Liver (tissue), 9 donors: ENCODE data around the gene FAM76B. TPM values are rescaled to one million over a fixed set of nuclear protein-coding genes. Genes with fewer than 3 reads are reported as not detected.

Experiments used
- DNase-seq: peaks from one replicate; pipeline ENCODE4 v3.0.0-alpha.2; 2017; ENCODE audit warnings: low spot score
- H3K27ac ChIP-seq, 2 donors: one replicate each; pipeline ENCODE4 v1.7.0; 2013; ENCODE audit warnings: inconsistent platforms in 2 of 2, low read length in 2 of 2, control low read depth in 1 of 2, low read depth in 1 of 2, mild to moderate bottlenecking in 1 of 2
- H3K27me3 ChIP-seq, 4 donors: one replicate each; pipeline versions ENCODE4 v1.6.1 to v1.7.0; 2013; ENCODE audit warnings: low read length in 3 of 4, inconsistent platforms in 1 of 4, mild to moderate bottlenecking in 1 of 4, moderate library complexity in 1 of 4; ENCODE audit not compliant: control insufficient read depth in 4 of 4, insufficient read depth in 4 of 4
- H3K36me3 ChIP-seq, 4 donors: one replicate each; pipeline versions ENCODE4 v1.6.1 to v1.7.0; 2013; ENCODE audit warnings: low read length in 3 of 4, mild to moderate bottlenecking in 3 of 4, low read depth in 1 of 4, moderate library complexity in 1 of 4; ENCODE audit not compliant: control insufficient read depth in 4 of 4, insufficient read depth in 3 of 4
- H3K4me1 ChIP-seq, 4 donors: one replicate each; pipeline versions ENCODE4 v1.6.1 to v1.7.0; 2013; ENCODE audit warnings: low read length in 3 of 4, mild to moderate bottlenecking in 3 of 4, moderate library complexity in 1 of 4; ENCODE audit not compliant: control insufficient read depth in 4 of 4, insufficient read depth in 4 of 4
- H3K4me3 ChIP-seq, 3 donors: one replicate each; pipeline versions ENCODE4 v1.6.1 to v1.7.0; 2013; ENCODE audit warnings: low read length in 3 of 3, control low read depth in 1 of 3, low read depth in 1 of 3, mild to moderate bottlenecking in 1 of 3
- H3K9ac ChIP-seq, 2 donors: one replicate each; pipeline ENCODE4 v1.7.0; 2013; ENCODE audit warnings: low read length in 2 of 2, mild to moderate bottlenecking in 2 of 2, moderate library complexity in 2 of 2, control low read depth in 1 of 2, low read depth in 1 of 2
- H3K9me3 ChIP-seq, 4 donors: one replicate each; pipeline versions ENCODE4 v1.6.1 to v1.7.0; 2013; ENCODE audit warnings: low read length in 3 of 4; ENCODE audit not compliant: control insufficient read depth in 4 of 4
- EGR1 ChIP-seq, 2 donors: IDR thresholded peaks; 2 replicates each; pipeline ENCODE4 v1.6.1; 2016 to 2018; ENCODE audit warnings: antibody characterized with exemption in 2 of 2, low read depth in 2 of 2
- FOXA1 ChIP-seq: IDR thresholded peaks from 2 replicates; pipeline ENCODE4 v1.6.1; 2016; ENCODE audit warnings: antibody characterized with exemption
- FOXA2 ChIP-seq: IDR thresholded peaks from 2 replicates; pipeline ENCODE4 v1.6.1; 2016; ENCODE audit warnings: antibody characterized with exemption
- GABPA ChIP-seq, 2 donors: IDR thresholded peaks in 1 of 2; conservative IDR thresholded peaks in 1 of 2; 2 replicates each; pipeline ENCODE4 v1.6.1; 2016; ENCODE audit warnings: antibody characterized with exemption in 2 of 2, mild to moderate bottlenecking in 1 of 2, moderate library complexity in 1 of 2
- HNF4A ChIP-seq, 2 donors: conservative IDR thresholded peaks; 2 replicates each; pipeline ENCODE4 v1.6.1; 2016; ENCODE audit warnings: antibody characterized with exemption in 2 of 2, mild to moderate bottlenecking in 2 of 2
- HNF4G ChIP-seq: IDR thresholded peaks from 2 replicates; pipeline ENCODE4 v1.6.1; 2016; ENCODE audit warnings: antibody characterized with exemption
- JUND ChIP-seq, 2 donors: IDR thresholded peaks; 2 replicates each; pipeline ENCODE4 v1.6.1; 2016; ENCODE audit warnings: antibody characterized with exemption in 2 of 2
- NR2F2 ChIP-seq: IDR thresholded peaks from 2 replicates; pipeline ENCODE4 v1.6.1; 2016; ENCODE audit warnings: antibody characterized with exemption
- RAD21 ChIP-seq, 2 donors: IDR thresholded peaks; 2 replicates each; pipeline ENCODE4 v1.6.1; 2016; ENCODE audit warnings: antibody characterized with exemption in 2 of 2, mild to moderate bottlenecking in 2 of 2
- RXRA ChIP-seq, 2 donors: IDR thresholded peaks; 2 replicates each; pipeline ENCODE4 v1.6.1; 2017 to 2018; ENCODE audit warnings: antibody characterized with exemption in 2 of 2, mild to moderate bottlenecking in 1 of 2
- SP1 ChIP-seq: IDR thresholded peaks from 2 replicates; pipeline ENCODE4 v1.6.1; 2018; ENCODE audit warnings: antibody characterized with exemption, mild to moderate bottlenecking
- TAF1 ChIP-seq: conservative IDR thresholded peaks from 2 replicates; pipeline ENCODE4 v1.6.1; 2016; ENCODE audit warnings: antibody characterized with exemption, mild to moderate bottlenecking
- YY1 ChIP-seq: IDR thresholded peaks from 2 replicates; pipeline ENCODE4 v1.6.1; 2016; ENCODE audit warnings: antibody characterized with exemption, mild to moderate bottlenecking
- WGBS: extraction: QIAGEN DNeasy Blood & Tissue Kit; methylation state at CpG from one replicate; pipeline ENCODE4 v1.1.7; 2013; 5-methylcytosine and 5-hydroxymethylcytosine counted together
- polyA plus RNA-seq, 2 donors: library from polyadenylated mRNA; stranded (reverse) in 1 of 2; unstranded in 1 of 2; fragments of 200-250 nt in 1 of 2; fragments of >200 nt in 1 of 2; fragmentation: Nextera tagmentation in 1 of 2; extraction: Ambion mirVana in 1 of 2; gene quantifications; one replicate each; pipeline versions ENCODE4 v1.2.1 to v1.2.3, GENCODE V29; 2013 to 2015
- total RNA-seq, 2 donors: library from RNA; depleted of rRNA; stranded (reverse); fragments of >200 nt; gene quantifications; one replicate each; pipeline ENCODE4 v1.2.3, GENCODE V29; 2014
- TF ChIP-seq, protein P1 (sequence below): IDR thresholded peaks from 2 replicates; pipeline ENCODE4 v1.6.1; 2016; ENCODE audit warnings: antibody characterized with exemption
- TF ChIP-seq, protein P2 (sequence below): IDR thresholded peaks from 2 replicates; pipeline ENCODE4 v1.6.1; 2016; ENCODE audit warnings: antibody characterized with exemption
- TF ChIP-seq, protein P3 (sequence below): fragments of 150-350 bp; IDR thresholded peaks from 2 replicates; pipeline ENCODE4 v1.5.1; 2017; ENCODE audit warnings: improper control_type of control experiment, low read depth, low read length; ENCODE audit not compliant: missing input control
- TF ChIP-seq, protein P4 (sequence below): IDR thresholded peaks from 2 replicates; pipeline ENCODE4 v1.6.1; 2016; ENCODE audit warnings: antibody characterized with exemption
- TF ChIP-seq, protein P5 (sequence below): IDR thresholded peaks from 2 replicates; pipeline ENCODE4 v1.6.1; 2016; ENCODE audit warnings: antibody characterized with exemption, mild to moderate bottlenecking
- donor health status: healthy.
- donor health status: healthy.
- donor health status: healthy.
- donor health status: healthy.
- donor health status: healthy.

Gene FAM76B
- total and polyA plus RNA-seq, 4 donors = 5.0 to 62.9 (median 19.3) TPM

DNA sequence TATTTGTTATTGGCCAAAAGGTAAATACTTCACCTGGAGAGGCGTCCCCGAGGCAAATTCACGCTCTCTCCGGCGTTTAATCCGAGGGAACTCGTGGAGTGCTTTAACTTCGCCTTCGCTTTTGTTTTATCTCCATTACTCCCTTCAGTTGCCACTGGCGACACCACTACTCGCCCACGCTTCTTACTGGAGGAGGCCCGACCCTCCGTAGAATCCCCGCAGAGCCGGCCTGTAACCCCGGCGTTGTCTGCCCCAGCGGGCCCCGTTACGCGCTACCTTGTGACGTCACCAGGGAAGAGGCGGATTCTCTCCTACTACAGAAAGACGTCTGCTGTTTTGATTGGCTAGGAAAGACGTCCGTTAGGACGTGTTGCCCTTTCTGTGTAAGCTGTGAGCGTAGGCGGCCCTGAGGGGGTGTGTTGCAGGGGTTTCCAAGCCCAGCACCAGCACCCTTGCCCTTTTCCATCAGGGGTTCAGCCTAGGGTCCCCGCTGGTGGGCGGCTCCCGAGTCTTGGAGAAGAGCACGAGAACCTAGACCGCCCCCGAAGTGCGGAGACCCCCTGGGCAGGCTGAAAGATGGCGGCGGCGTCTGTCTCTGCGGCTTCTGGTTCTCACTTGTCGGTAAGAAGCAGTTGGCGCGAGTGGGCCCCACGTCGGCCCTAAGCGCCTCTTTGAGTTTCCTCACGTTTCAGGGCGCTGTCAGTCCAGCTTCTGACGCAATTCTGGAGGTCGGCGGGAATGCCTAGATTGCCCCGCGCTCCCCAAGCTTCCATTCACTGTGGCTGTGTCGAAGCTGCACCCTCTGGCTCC is 746 bp upstream of the FAM76B start, which contains the start of gene CEP57:
Gene CEP57, plus strand, starts transcription at position 376 of the 810 bp plus-strand sequence. Its CDS starts 201 bp downstream, at position 577.
- TF ChIP-seq, protein P1, sequence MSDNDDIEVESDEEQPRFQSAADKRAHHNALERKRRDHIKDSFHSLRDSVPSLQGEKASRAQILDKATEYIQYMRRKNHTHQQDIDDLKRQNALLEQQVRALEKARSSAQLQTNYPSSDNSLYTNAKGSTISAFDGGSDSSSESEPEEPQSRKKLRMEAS = peak; percentile 2
- TF ChIP-seq JUND (IDR thresholded peaks at IDR 0.05) (peak; percentile 5 to 8), HNF4G (no peak), FOXA1 (no peak), EGR1 (IDR thresholded peaks at IDR 0.05; ENCODE audit: low read depth in 2 of 2) (peak; percentile 90 to 95), HNF4A (conservative IDR thresholded peaks at IDR 0.05) (no peak), RXRA (IDR thresholded peaks at IDR 0.05) (no peak), GABPA (IDR thresholded peaks at IDR 0.05 in 1 of 2, conservative IDR thresholded peaks at IDR 0.05 in 1 of 2) (no peak), FOXA2 (no peak), RAD21 (IDR thresholded peaks at IDR 0.05) (no peak), YY1 (peak; percentile 90), TAF1 (no peak), SP1 (peak; percentile 39), NR2F2 (no peak)
- TF ChIP-seq, protein P2, sequence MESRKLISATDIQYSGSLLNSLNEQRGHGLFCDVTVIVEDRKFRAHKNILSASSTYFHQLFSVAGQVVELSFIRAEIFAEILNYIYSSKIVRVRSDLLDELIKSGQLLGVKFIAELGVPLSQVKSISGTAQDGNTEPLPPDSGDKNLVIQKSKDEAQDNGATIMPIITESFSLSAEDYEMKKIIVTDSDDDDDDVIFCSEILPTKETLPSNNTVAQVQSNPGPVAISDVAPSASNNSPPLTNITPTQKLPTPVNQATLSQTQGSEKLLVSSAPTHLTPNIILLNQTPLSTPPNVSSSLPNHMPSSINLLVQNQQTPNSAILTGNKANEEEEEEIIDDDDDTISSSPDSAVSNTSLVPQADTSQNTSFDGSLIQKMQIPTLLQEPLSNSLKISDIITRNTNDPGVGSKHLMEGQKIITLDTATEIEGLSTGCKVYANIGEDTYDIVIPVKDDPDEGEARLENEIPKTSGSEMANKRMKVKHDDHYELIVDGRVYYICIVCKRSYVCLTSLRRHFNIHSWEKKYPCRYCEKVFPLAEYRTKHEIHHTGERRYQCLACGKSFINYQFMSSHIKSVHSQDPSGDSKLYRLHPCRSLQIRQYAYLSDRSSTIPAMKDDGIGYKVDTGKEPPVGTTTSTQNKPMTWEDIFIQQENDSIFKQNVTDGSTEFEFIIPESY = no peak
- TF ChIP-seq, protein P3, sequence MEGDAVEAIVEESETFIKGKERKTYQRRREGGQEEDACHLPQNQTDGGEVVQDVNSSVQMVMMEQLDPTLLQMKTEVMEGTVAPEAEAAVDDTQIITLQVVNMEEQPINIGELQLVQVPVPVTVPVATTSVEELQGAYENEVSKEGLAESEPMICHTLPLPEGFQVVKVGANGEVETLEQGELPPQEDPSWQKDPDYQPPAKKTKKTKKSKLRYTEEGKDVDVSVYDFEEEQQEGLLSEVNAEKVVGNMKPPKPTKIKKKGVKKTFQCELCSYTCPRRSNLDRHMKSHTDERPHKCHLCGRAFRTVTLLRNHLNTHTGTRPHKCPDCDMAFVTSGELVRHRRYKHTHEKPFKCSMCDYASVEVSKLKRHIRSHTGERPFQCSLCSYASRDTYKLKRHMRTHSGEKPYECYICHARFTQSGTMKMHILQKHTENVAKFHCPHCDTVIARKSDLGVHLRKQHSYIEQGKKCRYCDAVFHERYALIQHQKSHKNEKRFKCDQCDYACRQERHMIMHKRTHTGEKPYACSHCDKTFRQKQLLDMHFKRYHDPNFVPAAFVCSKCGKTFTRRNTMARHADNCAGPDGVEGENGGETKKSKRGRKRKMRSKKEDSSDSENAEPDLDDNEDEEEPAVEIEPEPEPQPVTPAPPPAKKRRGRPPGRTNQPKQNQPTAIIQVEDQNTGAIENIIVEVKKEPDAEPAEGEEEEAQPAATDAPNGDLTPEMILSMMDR = no peak
- TF ChIP-seq, protein P4, sequence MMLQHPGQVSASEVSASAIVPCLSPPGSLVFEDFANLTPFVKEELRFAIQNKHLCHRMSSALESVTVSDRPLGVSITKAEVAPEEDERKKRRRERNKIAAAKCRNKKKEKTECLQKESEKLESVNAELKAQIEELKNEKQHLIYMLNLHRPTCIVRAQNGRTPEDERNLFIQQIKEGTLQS = peak; percentile 10
- TF ChIP-seq, protein P5, sequence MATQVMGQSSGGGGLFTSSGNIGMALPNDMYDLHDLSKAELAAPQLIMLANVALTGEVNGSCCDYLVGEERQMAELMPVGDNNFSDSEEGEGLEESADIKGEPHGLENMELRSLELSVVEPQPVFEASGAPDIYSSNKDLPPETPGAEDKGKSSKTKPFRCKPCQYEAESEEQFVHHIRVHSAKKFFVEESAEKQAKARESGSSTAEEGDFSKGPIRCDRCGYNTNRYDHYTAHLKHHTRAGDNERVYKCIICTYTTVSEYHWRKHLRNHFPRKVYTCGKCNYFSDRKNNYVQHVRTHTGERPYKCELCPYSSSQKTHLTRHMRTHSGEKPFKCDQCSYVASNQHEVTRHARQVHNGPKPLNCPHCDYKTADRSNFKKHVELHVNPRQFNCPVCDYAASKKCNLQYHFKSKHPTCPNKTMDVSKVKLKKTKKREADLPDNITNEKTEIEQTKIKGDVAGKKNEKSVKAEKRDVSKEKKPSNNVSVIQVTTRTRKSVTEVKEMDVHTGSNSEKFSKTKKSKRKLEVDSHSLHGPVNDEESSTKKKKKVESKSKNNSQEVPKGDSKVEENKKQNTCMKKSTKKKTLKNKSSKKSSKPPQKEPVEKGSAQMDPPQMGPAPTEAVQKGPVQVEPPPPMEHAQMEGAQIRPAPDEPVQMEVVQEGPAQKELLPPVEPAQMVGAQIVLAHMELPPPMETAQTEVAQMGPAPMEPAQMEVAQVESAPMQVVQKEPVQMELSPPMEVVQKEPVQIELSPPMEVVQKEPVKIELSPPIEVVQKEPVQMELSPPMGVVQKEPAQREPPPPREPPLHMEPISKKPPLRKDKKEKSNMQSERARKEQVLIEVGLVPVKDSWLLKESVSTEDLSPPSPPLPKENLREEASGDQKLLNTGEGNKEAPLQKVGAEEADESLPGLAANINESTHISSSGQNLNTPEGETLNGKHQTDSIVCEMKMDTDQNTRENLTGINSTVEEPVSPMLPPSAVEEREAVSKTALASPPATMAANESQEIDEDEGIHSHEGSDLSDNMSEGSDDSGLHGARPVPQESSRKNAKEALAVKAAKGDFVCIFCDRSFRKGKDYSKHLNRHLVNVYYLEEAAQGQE = peak; percentile 17
- under 1% methylated on average over 55 of the region's 55 CpGs for WGBS
- H3K4me1 ChIP-seq = peaks cover 7 to 37% (median 14%) of the 10 kb centered on the region in 4 donors
- peaks cover 4 to 15% (median 12%) of the 10 kb centered on the region in 4 donors for H3K36me3 ChIP-seq
- H3K9ac ChIP-seq = peak within 1 kb of the TSS; percentile 61 to 100
- H3K9me3 ChIP-seq = no peaks in the 10 kb centered on the region
- H3K4me3 ChIP-seq = peak within 1 kb of the TSS; percentile 86 to 96 (median 93)
- no peaks in the 10 kb centered on the region for H3K27me3 ChIP-seq
- peak; percentile 94 for DNase-seq
- peak within 1 kb of the TSS; percentile 99 for H3K27ac ChIP-seq
